Activated naive CD8-positive, alpha-beta T cell treated with anti-CD3 and anti-CD28 coated beads, Interleukin-2, amount 50 U/mL, for 24 hours (primary cell): Measurements from ENCODE around the gene IFNAR2.
"Not testable (repeated sequence)": the region's sequence is repeated elsewhere in the genome, so short reads cannot be mapped to it uniquely, and the experiment has no call there.

Experiments
- ATAC-seq: fragments of 150-1000 bp; cut with Tn5 transposase; one replicate; pipeline ENCODE4 v1.10.0; 2021
- DNase-seq: peaks from one replicate; pipeline ENCODE4 v3.0.0; 2021
- H3K27ac Mint-ChIP-seq: one replicate; pipeline ENCODE4 v1.8.0; 2021; ENCODE audit warnings: mild to moderate bottlenecking, mixed read lengths
- H3K27me3 Mint-ChIP-seq: one replicate; pipeline ENCODE4 v1.8.0; 2021; ENCODE audit warnings: mixed read lengths
- H3K36me3 Mint-ChIP-seq: one replicate; pipeline ENCODE4 v1.8.0; 2021; ENCODE audit warnings: low read depth, mixed read lengths
- H3K4me1 Mint-ChIP-seq: one replicate; pipeline ENCODE4 v1.8.0; 2021; ENCODE audit warnings: mixed read lengths
- H3K4me3 Mint-ChIP-seq: one replicate; pipeline ENCODE4 v1.8.0; 2021; ENCODE audit warnings: mild to moderate bottlenecking, moderate library complexity, mixed read lengths
- H3K9me3 Mint-ChIP-seq: one replicate; pipeline ENCODE4 v1.8.0; 2021; ENCODE audit warnings: mixed read lengths

The IFNAR2 gene

GRCh38 chr21:33244779-33245105 lies 15.0 kb downstream of the IFNAR2 start:
- peak; percentile 30 for ATAC-seq
- Mint-ChIP-seq H3K4me1 (peaks cover 88% of the 10 kb centered on the region), H3K27me3 (no peaks in the 10 kb centered on the region), H3K4me3 (peak overlapping the region; percentile 65), H3K36me3 (peaks cover 74% of the 10 kb centered on the region), H3K27ac (peak overlapping the region; percentile 88), H3K9me3 (no peaks in the 10 kb centered on the region)
- DNase-seq: no peak

- DNase-seq: no peak
- H3K27me3 Mint-ChIP-seq: no peaks in the 10 kb centered on the region
- H3K9me3 Mint-ChIP-seq: no peaks in the 10 kb centered on the region
- peak overlapping the region; percentile 65 for H3K4me3 Mint-ChIP-seq
- no peak for ATAC-seq
- H3K36me3 Mint-ChIP-seq: peaks cover 77% of the 10 kb centered on the region
- peaks cover 84% of the 10 kb centered on the region for H3K4me1 Mint-ChIP-seq
- H3K27ac Mint-ChIP-seq: peak overlapping the region; percentile 88
Observed at GRCh38 chr21:33245289-33245918, 15.7 kb downstream of the IFNAR2 start.

- Mint-ChIP-seq H3K36me3 (peaks cover 87% of the 10 kb centered on the region), H3K9me3 (no peaks in the 10 kb centered on the region), H3K4me3 (no peak overlapping the region), H3K27ac (peak overlapping the region; percentile 88), H3K4me1 (peaks cover 73% of the 10 kb centered on the region), H3K27me3 (no peaks in the 10 kb centered on the region)
- peak; percentile 26 for ATAC-seq
- DNase-seq: no peak
Observed at GRCh38 chr21:33246506-33246905, 16.8 kb downstream of the IFNAR2 start.

- Mint-ChIP-seq H3K27me3 (no peaks in the 10 kb centered on the region), H3K4me3 (no peak overlapping the region)
- no peak for DNase-seq
Observed at GRCh38 chr21:33246963-33247362, 17.2 kb downstream of the IFNAR2 start.

GRCh38 chr21:33247599-33247998 lies 17.9 kb downstream of the IFNAR2 start:
- H3K9me3 Mint-ChIP-seq: no peaks in the 10 kb centered on the region
- no peak overlapping the region for H3K4me3 Mint-ChIP-seq
- DNase-seq (no peak), ATAC-seq (no peak)
- H3K36me3 Mint-ChIP-seq: peaks cover 89% of the 10 kb centered on the region
- peaks cover 64% of the 10 kb centered on the region for H3K4me1 Mint-ChIP-seq
- H3K27ac Mint-ChIP-seq: peak overlapping the region; percentile 88
- no peaks in the 10 kb centered on the region for H3K27me3 Mint-ChIP-seq

More at GRCh38 chr21:33246963-33247362, 17.2 kb downstream of the IFNAR2 start:
- Mint-ChIP-seq H3K27ac (peak overlapping the region; percentile 88), H3K4me1 (peaks cover 68% of the 10 kb centered on the region), H3K36me3 (peaks cover 87% of the 10 kb centered on the region), H3K9me3 (no peaks in the 10 kb centered on the region)
- ATAC-seq: no peak

GRCh38 chr21:33249331-33250002 lies 19.7 kb downstream of the IFNAR2 start:
- peaks cover 91% of the 10 kb centered on the region for H3K36me3 Mint-ChIP-seq
- H3K27ac Mint-ChIP-seq: peak overlapping the region; percentile 45
- no peak overlapping the region for H3K4me3 Mint-ChIP-seq
- no peaks in the 10 kb centered on the region for H3K27me3 Mint-ChIP-seq
- DNase-seq (no peak), ATAC-seq (no peak)
- no peaks in the 10 kb centered on the region for H3K9me3 Mint-ChIP-seq
- peaks cover 50% of the 10 kb centered on the region for H3K4me1 Mint-ChIP-seq

- Mint-ChIP-seq H3K27ac (peak overlapping the region; percentile 24), H3K27me3 (no peaks in the 10 kb centered on the region), H3K9me3 (no peaks in the 10 kb centered on the region), H3K4me3 (no peak overlapping the region), H3K36me3 (peaks cover 90% of the 10 kb centered on the region), H3K4me1 (peaks cover 51% of the 10 kb centered on the region)
- DNase-seq (no peak), ATAC-seq (no peak)
Observed at GRCh38 chr21:33251119-33251518, 21.4 kb downstream of the IFNAR2 start.

GRCh38 chr21:33253382-33253781 lies 23.6 kb downstream of the IFNAR2 start:
- not testable (repeated sequence) for H3K4me3 Mint-ChIP-seq, H3K27me3 Mint-ChIP-seq, DNase-seq, H3K9me3 Mint-ChIP-seq, ATAC-seq, H3K27ac Mint-ChIP-seq
- Mint-ChIP-seq H3K4me1 (peaks cover 46% of the 10 kb centered on the region), H3K36me3 (peaks cover 90% of the 10 kb centered on the region)

- H3K9me3 Mint-ChIP-seq: peaks cover 5% of the 10 kb centered on the region
- H3K27me3 Mint-ChIP-seq: no peaks in the 10 kb centered on the region
- H3K4me1 Mint-ChIP-seq: peaks cover 49% of the 10 kb centered on the region
- peaks cover 86% of the 10 kb centered on the region for H3K36me3 Mint-ChIP-seq
- DNase-seq (no peak), ATAC-seq (no peak)
- H3K4me3 Mint-ChIP-seq: no peak overlapping the region
- peak overlapping the region; percentile 72 for H3K27ac Mint-ChIP-seq
Observed at GRCh38 chr21:33254766-33255165, 25.0 kb downstream of the IFNAR2 start.

- peaks cover 80% of the 10 kb centered on the region for H3K36me3 Mint-ChIP-seq
- H3K4me3 Mint-ChIP-seq: no peak overlapping the region
- DNase-seq: no peak
Observed at GRCh38 chr21:33255404-33255803, 25.7 kb downstream of the IFNAR2 start.

GRCh38 chr21:33256019-33256418 lies 26.3 kb downstream of the IFNAR2 start:
- Mint-ChIP-seq H3K4me3 (peak overlapping the region; percentile 28), H3K4me1 (peaks cover 59% of the 10 kb centered on the region)
- peak; percentile 85 for ATAC-seq

More at GRCh38 chr21:33255404-33255803, 25.7 kb downstream of the IFNAR2 start:
- Mint-ChIP-seq H3K27me3 (no peaks in the 10 kb centered on the region), H3K4me1 (peaks cover 54% of the 10 kb centered on the region), H3K9me3 (peaks cover 5% of the 10 kb centered on the region), H3K27ac (peak overlapping the region; percentile 72)
- peak; percentile 53 for ATAC-seq

GRCh38 chr21:33257094-33257803 lies 27.5 kb downstream of the IFNAR2 start:
- peaks cover 5% of the 10 kb centered on the region for H3K9me3 Mint-ChIP-seq
- H3K27ac Mint-ChIP-seq: peak overlapping the region; percentile 72
- peaks cover 64% of the 10 kb centered on the region for H3K4me1 Mint-ChIP-seq
- H3K27me3 Mint-ChIP-seq: no peaks in the 10 kb centered on the region
- no peak for ATAC-seq
- H3K4me3 Mint-ChIP-seq: no peak overlapping the region
- H3K36me3 Mint-ChIP-seq: peaks cover 62% of the 10 kb centered on the region
- no peak for DNase-seq

More at GRCh38 chr21:33256019-33256418, 26.3 kb downstream of the IFNAR2 start:
- Mint-ChIP-seq H3K27ac (peak overlapping the region; percentile 72), H3K27me3 (no peaks in the 10 kb centered on the region), H3K9me3 (peaks cover 5% of the 10 kb centered on the region), H3K36me3 (peaks cover 74% of the 10 kb centered on the region)
- DNase-seq: no peak

- H3K4me3 Mint-ChIP-seq: no peak overlapping the region
- H3K4me1 Mint-ChIP-seq: peaks cover 66% of the 10 kb centered on the region
- no peak for ATAC-seq
- H3K36me3 Mint-ChIP-seq: peaks cover 58% of the 10 kb centered on the region
- no peak for DNase-seq
- no peaks in the 10 kb centered on the region for H3K27me3 Mint-ChIP-seq
- peaks cover 5% of the 10 kb centered on the region for H3K9me3 Mint-ChIP-seq
- H3K27ac Mint-ChIP-seq: peak overlapping the region; percentile 55
Observed at GRCh38 chr21:33258475-33258874, 28.7 kb downstream of the IFNAR2 start.

GRCh38 chr21:33259428-33259827 lies 29.7 kb downstream of the IFNAR2 start:
- Mint-ChIP-seq H3K36me3 (peaks cover 57% of the 10 kb centered on the region), H3K27ac (peak overlapping the region; percentile 29), H3K4me1 (peaks cover 66% of the 10 kb centered on the region), H3K27me3 (no peaks in the 10 kb centered on the region), H3K4me3 (no peak overlapping the region), H3K9me3 (peaks cover 5% of the 10 kb centered on the region)
- DNase-seq (no peak), ATAC-seq (peak; percentile 48)

GRCh38 chr21:33259995-33260394 lies 30.3 kb downstream of the IFNAR2 start:
- Mint-ChIP-seq H3K4me3 (peak overlapping the region; percentile 4), H3K36me3 (peaks cover 51% of the 10 kb centered on the region)
- no peak for ATAC-seq

More at GRCh38 chr21:33259995-33260394, 30.3 kb downstream of the IFNAR2 start:
- no peak for DNase-seq
- Mint-ChIP-seq H3K27ac (peak overlapping the region; percentile 29), H3K9me3 (peaks cover 5% of the 10 kb centered on the region), H3K27me3 (no peaks in the 10 kb centered on the region), H3K4me1 (peaks cover 61% of the 10 kb centered on the region)
